Measurements from ENCODE around the gene C17orf78. TPM values are rescaled to one million over a fixed set of nuclear protein-coding genes. Genes with fewer than 3 reads are reported as not detected.

The C17orf78 gene
- total RNA-seq, 1 donor from 2014 or later = not detected

GRCh38 chr17:37358830-37359681 lies 16.7 kb upstream of the C17orf78 start:
- H3K27me3 ChIP-seq = no peaks in the 10 kb centered on the region
- peak overlapping the region; percentile 67 to 70 for H3K4me3 ChIP-seq
- H3K36me3 ChIP-seq = no peaks in the 10 kb centered on the region
- DNase-seq (ENCODE audit: extremely low spot score in 2 of 2) = peak; percentile 95 to 96
- no peaks in the 10 kb centered on the region for H3K9me3 ChIP-seq
- H3K4me1 ChIP-seq = peaks cover 32% of the 10 kb centered on the region
- H3K27ac ChIP-seq = peak overlapping the region; percentile 93
- intact Hi-C loops (cut with DNase I) = no loop called here
- peak in 1 of 3 experiments; percentile 4 for TF ChIP-seq CTCF (IDR thresholded peaks at IDR 0.05)
- peak in 1 of 2 donors; percentile 77 for TF ChIP-seq POLR2AphosphoS5 (IDR thresholded peaks at IDR 0.05; ENCODE audit: insufficient read depth in 1 of 2, low read depth in 1 of 2)
- peak in 1 of 2 donors; percentile 35 for TF ChIP-seq POLR2A (IDR thresholded peaks at IDR 0.05)

- H3K4me3 ChIP-seq = peak overlapping the region; percentile 67 to 70
- intact Hi-C loops (cut with DNase I) = no loop called here
- H3K36me3 ChIP-seq = no peaks in the 10 kb centered on the region
- no peaks in the 10 kb centered on the region for H3K27me3 ChIP-seq
- peak in 1 of 2 donors; percentile 89 for DNase-seq (ENCODE audit: extremely low spot score in 2 of 2)
- TF ChIP-seq CTCF (IDR thresholded peaks at IDR 0.05) (no peak), POLR2A (IDR thresholded peaks at IDR 0.05) (no peak), POLR2AphosphoS5 (IDR thresholded peaks at IDR 0.05; ENCODE audit: insufficient read depth in 1 of 2, low read depth in 1 of 2) (no peak)
- no peaks in the 10 kb centered on the region for H3K9me3 ChIP-seq
- peaks cover 32% of the 10 kb centered on the region for H3K4me1 ChIP-seq
- H3K27ac ChIP-seq = peak overlapping the region; percentile 93
Measured at GRCh38 chr17:37359682-37360188, 16.1 kb upstream of the C17orf78 start.

GRCh38 chr17:37360632-37361031 lies 15.2 kb upstream of the C17orf78 start:
- TF ChIP-seq POLR2AphosphoS5 (IDR thresholded peaks at IDR 0.05; ENCODE audit: insufficient read depth in 1 of 2, low read depth in 1 of 2) (no peak), POLR2A (IDR thresholded peaks at IDR 0.05) (no peak), CTCF (IDR thresholded peaks at IDR 0.05) (no peak)
- Histone ChIP-seq H3K36me3 (no peaks in the 10 kb centered on the region), H3K9me3 (no peaks in the 10 kb centered on the region), H3K4me3 (no peak overlapping the region), H3K27me3 (no peaks in the 10 kb centered on the region), H3K4me1 (peaks cover 32% of the 10 kb centered on the region), H3K27ac (no peak overlapping the region)
- DNase-seq (ENCODE audit: extremely low spot score in 2 of 2) = no peak
- intact Hi-C loops (cut with DNase I) = no loop called here

GRCh38 chr17:37361543-37361942 lies 14.2 kb upstream of the C17orf78 start:
- peak overlapping the region; percentile 35 for H3K27ac ChIP-seq
- H3K4me3 ChIP-seq = no peak overlapping the region
- no peak for DNase-seq (ENCODE audit: extremely low spot score in 2 of 2)
- H3K27me3 ChIP-seq = no peaks in the 10 kb centered on the region
- TF ChIP-seq CTCF (IDR thresholded peaks at IDR 0.05) (no peak), POLR2AphosphoS5 (IDR thresholded peaks at IDR 0.05; ENCODE audit: insufficient read depth in 1 of 2, low read depth in 1 of 2) (peak in 1 of 2 donors; percentile 82), POLR2A (IDR thresholded peaks at IDR 0.05) (no peak)
- H3K9me3 ChIP-seq = no peaks in the 10 kb centered on the region
- H3K4me1 ChIP-seq = peaks cover 26% of the 10 kb centered on the region
- no peaks in the 10 kb centered on the region for H3K36me3 ChIP-seq
- intact Hi-C loops (cut with DNase I) = no loop called here

GRCh38 chr17:37365589-37365988 lies 10.2 kb upstream of the C17orf78 start:
- intact Hi-C loops (cut with DNase I) = no loop called here
- Histone ChIP-seq H3K36me3 (no peaks in the 10 kb centered on the region), H3K27me3 (no peaks in the 10 kb centered on the region), H3K4me3 (no peak overlapping the region), H3K27ac (no peak overlapping the region), H3K4me1 (no peaks in the 10 kb centered on the region), H3K9me3 (no peaks in the 10 kb centered on the region)
- TF ChIP-seq POLR2AphosphoS5 (IDR thresholded peaks at IDR 0.05; ENCODE audit: insufficient read depth in 1 of 2, low read depth in 1 of 2) (no peak), POLR2A (IDR thresholded peaks at IDR 0.05) (no peak), CTCF (IDR thresholded peaks at IDR 0.05) (no peak)
- no peak for DNase-seq (ENCODE audit: extremely low spot score in 2 of 2)

Data from vagina (tissue), 2 donors.